ENCODE measurements around the gene CNTNAP5.

DNA sequence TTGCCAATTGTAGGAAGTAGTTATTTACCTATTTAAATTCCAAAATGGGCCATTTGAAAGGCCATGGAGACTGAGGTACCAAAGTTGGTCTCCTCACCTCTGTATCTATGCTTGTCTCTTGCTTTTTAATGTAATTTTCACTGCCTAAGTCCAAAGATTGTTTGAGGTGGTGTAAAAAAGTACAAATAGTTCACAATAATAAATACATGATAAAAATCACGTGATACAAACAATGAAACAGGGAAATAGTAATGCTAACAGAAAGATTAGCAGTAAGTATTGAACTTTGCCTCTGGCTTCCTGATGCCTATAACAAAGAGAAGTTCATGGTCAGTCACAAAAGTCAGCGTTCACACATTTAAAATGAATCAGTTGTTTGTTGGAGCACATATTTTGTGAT, 67.6 kb downstream of the CNTNAP5 start:
- TF ChIP-seq EZH2 (IDR thresholded peaks at IDR 0.05; ENCODE audit: borderline replicate concordance, low read depth, low read length, severe bottlenecking), result no peak
- TF ChIP-seq POLR2AphosphoS5 (IDR thresholded peaks at IDR 0.05; ENCODE audit: insufficient read depth, low read depth, low read length), result no peak
- no peak for TF ChIP-seq POLR2A (IDR thresholded peaks at IDR 0.05; ENCODE audit: low read depth, low read length)
- TF ChIP-seq, protein P1, sequence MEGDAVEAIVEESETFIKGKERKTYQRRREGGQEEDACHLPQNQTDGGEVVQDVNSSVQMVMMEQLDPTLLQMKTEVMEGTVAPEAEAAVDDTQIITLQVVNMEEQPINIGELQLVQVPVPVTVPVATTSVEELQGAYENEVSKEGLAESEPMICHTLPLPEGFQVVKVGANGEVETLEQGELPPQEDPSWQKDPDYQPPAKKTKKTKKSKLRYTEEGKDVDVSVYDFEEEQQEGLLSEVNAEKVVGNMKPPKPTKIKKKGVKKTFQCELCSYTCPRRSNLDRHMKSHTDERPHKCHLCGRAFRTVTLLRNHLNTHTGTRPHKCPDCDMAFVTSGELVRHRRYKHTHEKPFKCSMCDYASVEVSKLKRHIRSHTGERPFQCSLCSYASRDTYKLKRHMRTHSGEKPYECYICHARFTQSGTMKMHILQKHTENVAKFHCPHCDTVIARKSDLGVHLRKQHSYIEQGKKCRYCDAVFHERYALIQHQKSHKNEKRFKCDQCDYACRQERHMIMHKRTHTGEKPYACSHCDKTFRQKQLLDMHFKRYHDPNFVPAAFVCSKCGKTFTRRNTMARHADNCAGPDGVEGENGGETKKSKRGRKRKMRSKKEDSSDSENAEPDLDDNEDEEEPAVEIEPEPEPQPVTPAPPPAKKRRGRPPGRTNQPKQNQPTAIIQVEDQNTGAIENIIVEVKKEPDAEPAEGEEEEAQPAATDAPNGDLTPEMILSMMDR (IDR thresholded peaks at IDR 0.05; ENCODE audit: extremely low read depth in 1 of 2, insufficient read depth in 1 of 2, low read depth in 1 of 2, low read length in 2 of 2), result no peak
- TF ChIP-seq FOS (IDR thresholded peaks at IDR 0.05; ENCODE audit: borderline replicate concordance, insufficient read depth, low read length), result no peak
- no peak for TF ChIP-seq JUN (IDR thresholded peaks at IDR 0.05; ENCODE audit: borderline replicate concordance, insufficient read depth, insufficient read length, low read depth)

Measured in endothelial cell of umbilical vein (primary cell).